Keratinocyte (primary cell): Measurements from ENCODE around the gene GPR153. TPM values are rescaled to one million over a fixed set of nuclear protein-coding genes. Genes with fewer than 3 reads are reported as not detected.

ENCODE experiments used
- DNase-seq: peaks from one replicate; pipeline ENCODE4 v3.0.0-alpha.2; 2011; ENCODE audit warnings: low read depth, missing footprints, low spot score
- FAIRE-seq: peaks from 2 replicates; lab custom pipeline; 2011; peaks lifted over from hg19 to GRCh38; lab: Jason Lieb, UNC
- H2AFZ ChIP-seq: 2 replicates; pipeline ENCODE4 v1.6.0; 2012; ENCODE audit warnings: low read length, control low read depth, inconsistent platforms; ENCODE audit not compliant: control insufficient read depth
- H3K27ac ChIP-seq: 2 replicates; pipeline ENCODE4 v1.5.1; 2011; ENCODE audit warnings: low read length; ENCODE audit not compliant: control insufficient read depth, insufficient read depth
- H3K27me3 ChIP-seq: 3 replicates; pipeline ENCODE4 v1.6.0; 2011; ENCODE audit warnings: low read length; ENCODE audit not compliant: control insufficient read depth, insufficient read depth; ENCODE audit errors: extremely low read depth
- H3K36me3 ChIP-seq, 2 experiments: 2 replicates in 1 of 2; 3 replicates in 1 of 2; pipeline ENCODE4 v1.5.1; 2011; ENCODE audit warnings: low read length in 2 of 2, mild to moderate bottlenecking in 1 of 2; ENCODE audit not compliant: control insufficient read depth in 2 of 2, insufficient read depth in 2 of 2; ENCODE audit errors: extremely low read depth in 1 of 2
- H3K4me1 ChIP-seq: 3 replicates; pipeline ENCODE4 v1.5.1; 2011; ENCODE audit warnings: low read length; ENCODE audit not compliant: control insufficient read depth, insufficient read depth; ENCODE audit errors: extremely low read depth
- H3K4me2 ChIP-seq: 3 replicates; pipeline ENCODE4 v1.6.0; 2011; ENCODE audit warnings: low read depth, low read length; ENCODE audit not compliant: control insufficient read depth, insufficient read depth; ENCODE audit errors: extremely low read depth
- H3K4me3 ChIP-seq, 3 experiments: fragments of 200-600 bp in 1 of 3; sonication (generic) in 1 of 3; 2 replicates in 2 of 3; 3 replicates in 1 of 3; pipeline ENCODE4 v1.5.1; 2011 to 2016; ENCODE audit warnings: low read length in 3 of 3, mild to moderate bottlenecking in 3 of 3, control low read depth in 2 of 3, inconsistent platforms in 1 of 3, low read depth in 1 of 3, mixed read lengths in 1 of 3, mixed run types in 1 of 3, moderate library complexity in 1 of 3; ENCODE audit not compliant: control insufficient read depth in 2 of 3, insufficient read depth in 2 of 3; ENCODE audit errors: extremely low read depth in 1 of 3
- H3K79me2 ChIP-seq: 2 replicates; pipeline ENCODE4 v1.6.0; 2012; ENCODE audit warnings: low read length; ENCODE audit not compliant: control insufficient read depth, insufficient read depth
- H3K9ac ChIP-seq: 3 replicates; pipeline ENCODE4 v1.6.0; 2011; ENCODE audit warnings: low read length; ENCODE audit not compliant: control insufficient read depth, insufficient read depth; ENCODE audit errors: extremely low read depth
- H3K9me1 ChIP-seq: 3 replicates; pipeline ENCODE4 v1.6.0; 2011; ENCODE audit warnings: low read length; ENCODE audit not compliant: control insufficient read depth, insufficient read depth; ENCODE audit errors: extremely low read depth
- H3K9me3 ChIP-seq: 2 replicates; pipeline ENCODE4 v1.5.1; 2012; ENCODE audit warnings: low read depth, low read length; ENCODE audit not compliant: control insufficient read depth
- H4K20me1 ChIP-seq: 3 replicates; pipeline ENCODE4 v1.6.0; 2011; ENCODE audit warnings: low read length; ENCODE audit not compliant: control insufficient read depth, insufficient read depth; ENCODE audit errors: extremely low read depth
- CTCF ChIP-seq, 3 experiments: IDR thresholded peaks in 1 of 3; conservative IDR thresholded peaks in 1 of 3; optimal IDR thresholded peaks in 1 of 3; 2 replicates in 2 of 3; 3 replicates in 1 of 3; pipeline versions ENCODE3 to v1.5.1; 2011; ENCODE audit warnings: low read length in 3 of 3, mild to moderate bottlenecking in 3 of 3, moderate library complexity in 2 of 3, control low read depth in 1 of 3, inconsistent platforms in 1 of 3; ENCODE audit not compliant: insufficient read depth in 2 of 3; ENCODE audit errors: extremely low read depth in 1 of 3
- EZH2 ChIP-seq: IDR thresholded peaks from one replicate; pipeline ENCODE4 v1.6.1; 2012; ENCODE audit warnings: inconsistent platforms, mild to moderate bottlenecking, low read length, moderate library complexity
- dilution Hi-C: fragments of 300-500 bp; cut with MboI; formaldehyde crosslinking; loops from one replicate; pipeline ENCODE4 v1.7.0; 2020; ENCODE audit warnings: low sequenced_read_pairs; ENCODE audit not compliant: extremely low pct_ligation_motif_present
- polyA plus RNA-seq, 5 experiments: library from polyadenylated mRNA; depleted of rRNA in 3 of 5; stranded (reverse) in 3 of 5; stranded (forward) in 1 of 5; unstranded in 1 of 5; fragments of >200 nt; gene quantifications; 1 replicate in 1 of 5; 2 replicates in 3 of 5; 3 replicates in 1 of 5; pipeline versions ENCODE4 v1.2.1 to v1.2.3, GENCODE V29; 2011 to 2012; ENCODE audit warnings: missing spikeins in 2 of 5, low read depth in 1 of 5, low replicate concordance in 1 of 5

Gene GPR153
- polyA plus RNA-seq, 1 donor (not counting 4 experiments of a cell fraction or from before 2014, with no cell fraction given): 7.2 TPM

DNA sequence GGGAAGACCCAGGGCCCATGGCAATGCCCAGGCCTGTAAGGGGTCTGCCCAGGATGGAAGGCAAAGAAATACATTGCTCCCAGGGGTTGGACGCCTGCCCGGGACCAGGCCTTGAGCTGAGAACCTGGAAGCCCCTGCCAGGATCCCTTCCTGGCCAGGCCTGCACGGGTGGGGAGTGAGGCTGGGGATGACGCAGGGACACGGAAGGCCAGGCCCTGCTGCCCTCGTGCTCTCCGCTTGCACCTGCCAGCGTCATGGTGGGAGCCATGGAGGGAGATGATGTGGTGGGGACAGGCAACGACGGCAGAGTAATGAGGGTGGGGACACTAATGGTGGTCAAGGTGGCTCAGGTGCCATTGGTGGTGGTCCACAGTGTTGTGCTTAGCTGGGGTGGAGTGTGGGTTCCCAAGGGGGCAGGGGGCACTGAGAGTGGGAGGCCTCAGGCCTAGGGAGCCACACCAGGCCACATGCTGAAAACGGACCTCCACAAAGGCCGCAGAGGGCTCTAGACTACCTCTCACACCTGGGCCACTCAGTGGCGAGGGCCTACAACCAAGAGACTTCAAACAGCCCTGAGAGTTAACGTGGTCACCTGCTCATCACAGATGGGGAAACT, 12.6 kb downstream of the GPR153 start:
- Histone ChIP-seq H2AFZ (no peak overlapping the region), H3K27ac (no peak overlapping the region), H3K4me3 (no peak overlapping the region), H3K9me3 (no peaks in the 10 kb centered on the region), H4K20me1 (peaks cover 9% of the 10 kb centered on the region), H3K4me1 (peaks cover 9% of the 10 kb centered on the region), H3K9me1 (no peaks in the 10 kb centered on the region), H3K79me2 (no peaks in the 10 kb centered on the region), H3K9ac (no peak overlapping the region), H3K27me3 (peaks cover 32% of the 10 kb centered on the region), H3K4me2 (no peak overlapping the region), H3K36me3 (peaks cover 0 to under 1% of the 10 kb centered on the region in 2 experiments)
- FAIRE-seq (no peak), DNase-seq (no peak)
- dilution Hi-C loops: no loop called here
- TF ChIP-seq EZH2 (no peak), CTCF (optimal IDR thresholded peaks at IDR 0.05 in 1 of 3, IDR thresholded peaks at IDR 0.05 in 1 of 3, conservative IDR thresholded peaks at IDR 0.05 in 1 of 3; ENCODE audit: extremely low read depth in 1 of 3, insufficient read depth in 2 of 3, low read length in 3 of 3) (no peak)

- Histone ChIP-seq H3K27ac (no peak overlapping the region), H4K20me1 (peaks cover 9% of the 10 kb centered on the region), H3K4me3 (no peak overlapping the region), H3K4me2 (no peak overlapping the region), H3K79me2 (no peaks in the 10 kb centered on the region), H2AFZ (no peak overlapping the region), H3K27me3 (peaks cover 38% of the 10 kb centered on the region), H3K9me1 (no peaks in the 10 kb centered on the region), H3K4me1 (peaks cover 9% of the 10 kb centered on the region), H3K9me3 (no peaks in the 10 kb centered on the region), H3K36me3 (no peaks in the 10 kb centered on the region), H3K9ac (no peak overlapping the region)
- TF ChIP-seq CTCF (optimal IDR thresholded peaks at IDR 0.05 in 1 of 3, IDR thresholded peaks at IDR 0.05 in 1 of 3, conservative IDR thresholded peaks at IDR 0.05 in 1 of 3; ENCODE audit: extremely low read depth in 1 of 3, insufficient read depth in 2 of 3, low read length in 3 of 3): no peak
- TF ChIP-seq EZH2: no peak
- FAIRE-seq (no peak), DNase-seq (no peak)
- dilution Hi-C loops: no loop called here
Observed at GRCh38 chr1:6247651-6248050, 13.2 kb downstream of the GPR153 start.
